ENCODE results near the gene DDX20.

DNA sequence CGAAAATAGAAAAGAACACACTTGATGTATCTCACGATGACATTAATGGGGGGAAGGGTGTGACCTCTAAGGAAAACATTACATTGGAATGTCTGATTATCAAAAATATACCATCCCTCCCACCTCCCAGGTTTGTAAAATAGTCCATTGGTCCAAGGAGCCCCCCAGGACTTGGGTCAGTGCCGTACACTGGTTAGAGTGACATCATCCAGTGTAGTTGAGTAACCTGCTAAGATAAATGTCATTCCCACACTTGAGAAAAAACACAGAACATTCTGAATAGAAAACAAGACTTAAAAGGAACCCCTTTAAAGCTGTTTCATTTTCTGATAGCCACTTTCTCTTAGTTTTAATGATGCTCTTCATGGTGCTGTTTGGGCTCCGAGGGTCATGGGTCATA is 15.2 kb downstream of the DDX20 start:
- TF ChIP-seq, protein P1, sequence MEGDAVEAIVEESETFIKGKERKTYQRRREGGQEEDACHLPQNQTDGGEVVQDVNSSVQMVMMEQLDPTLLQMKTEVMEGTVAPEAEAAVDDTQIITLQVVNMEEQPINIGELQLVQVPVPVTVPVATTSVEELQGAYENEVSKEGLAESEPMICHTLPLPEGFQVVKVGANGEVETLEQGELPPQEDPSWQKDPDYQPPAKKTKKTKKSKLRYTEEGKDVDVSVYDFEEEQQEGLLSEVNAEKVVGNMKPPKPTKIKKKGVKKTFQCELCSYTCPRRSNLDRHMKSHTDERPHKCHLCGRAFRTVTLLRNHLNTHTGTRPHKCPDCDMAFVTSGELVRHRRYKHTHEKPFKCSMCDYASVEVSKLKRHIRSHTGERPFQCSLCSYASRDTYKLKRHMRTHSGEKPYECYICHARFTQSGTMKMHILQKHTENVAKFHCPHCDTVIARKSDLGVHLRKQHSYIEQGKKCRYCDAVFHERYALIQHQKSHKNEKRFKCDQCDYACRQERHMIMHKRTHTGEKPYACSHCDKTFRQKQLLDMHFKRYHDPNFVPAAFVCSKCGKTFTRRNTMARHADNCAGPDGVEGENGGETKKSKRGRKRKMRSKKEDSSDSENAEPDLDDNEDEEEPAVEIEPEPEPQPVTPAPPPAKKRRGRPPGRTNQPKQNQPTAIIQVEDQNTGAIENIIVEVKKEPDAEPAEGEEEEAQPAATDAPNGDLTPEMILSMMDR (IDR thresholded peaks at IDR 0.05; ENCODE audit: low read depth, low read length, poor library complexity, severe bottlenecking): no peak
- no peak for TF ChIP-seq EZH2phosphoT487 (IDR thresholded peaks at IDR 0.05; ENCODE audit: borderline replicate concordance, low read length)

Measured in DOHH2 (cell line).